ENCODE results near the gene CELF2. TPM values are rescaled to one million over a fixed set of nuclear protein-coding genes. Genes with fewer than 3 reads are reported as not detected.

Gene CELF2
- total RNA-seq, 1 donor from 2014 or later, result 54.3 TPM

GRCh38 chr10:11313463-11313862 lies 295.8 kb downstream of the CELF2 start:
- Histone ChIP-seq H3K27ac (no peak overlapping the region), H3K4me1 (no peaks in the 10 kb centered on the region), H3K36me3 (no peaks in the 10 kb centered on the region), H3K9me3 (no peaks in the 10 kb centered on the region), H3K4me3 (no peak overlapping the region), H3K27me3 (no peaks in the 10 kb centered on the region)
- no peak for TF ChIP-seq POLR2A (IDR thresholded peaks at IDR 0.05)
- TF ChIP-seq POLR2AphosphoS5 (IDR thresholded peaks at IDR 0.05; ENCODE audit: insufficient read depth in 1 of 2, low read depth in 1 of 2), result no peak
- TF ChIP-seq CTCF (IDR thresholded peaks at IDR 0.05), result no peak
- intact Hi-C loops (cut with DNase I), result no loop called here
- no peak for DNase-seq (ENCODE audit: extremely low spot score in 2 of 2)

- H3K36me3 ChIP-seq, result peaks cover 0 to 9% of the 10 kb centered on the region in 2 donors
- H3K4me1 ChIP-seq, result no peaks in the 10 kb centered on the region
- H3K4me3 ChIP-seq, result no peak overlapping the region
- H3K9me3 ChIP-seq, result no peaks in the 10 kb centered on the region
- peak; percentile 49 to 74 for DNase-seq (ENCODE audit: extremely low spot score in 2 of 2)
- no peaks in the 10 kb centered on the region for H3K27me3 ChIP-seq
- intact Hi-C loops (cut with DNase I), result no loop called here
- H3K27ac ChIP-seq, result no peak overlapping the region
- no peak for TF ChIP-seq CTCF (IDR thresholded peaks at IDR 0.05)
- TF ChIP-seq POLR2AphosphoS5 (IDR thresholded peaks at IDR 0.05; ENCODE audit: insufficient read depth in 1 of 2, low read depth in 1 of 2), result no peak
- TF ChIP-seq POLR2A (IDR thresholded peaks at IDR 0.05), result no peak
These were observed 300.4 kb downstream of the CELF2 start for GRCh38 chr10:11317936-11318670.

GRCh38 chr10:11318826-11319598 lies 301.3 kb downstream of the CELF2 start:
- Histone ChIP-seq H3K36me3 (peaks cover 0 to 9% of the 10 kb centered on the region in 2 donors), H3K9me3 (no peaks in the 10 kb centered on the region), H3K27me3 (no peaks in the 10 kb centered on the region), H3K4me3 (no peak overlapping the region), H3K4me1 (no peaks in the 10 kb centered on the region), H3K27ac (no peak overlapping the region)
- intact Hi-C loops (cut with DNase I), result no loop called here
- TF ChIP-seq POLR2AphosphoS5 (IDR thresholded peaks at IDR 0.05; ENCODE audit: insufficient read depth in 1 of 2, low read depth in 1 of 2), result no peak
- TF ChIP-seq CTCF (IDR thresholded peaks at IDR 0.05), result no peak
- TF ChIP-seq POLR2A (IDR thresholded peaks at IDR 0.05), result no peak
- peak; percentile 79 to 85 for DNase-seq (ENCODE audit: extremely low spot score in 2 of 2)

- no peak overlapping the region for H3K4me3 ChIP-seq
- no peaks in the 10 kb centered on the region for H3K27me3 ChIP-seq
- intact Hi-C loops (cut with DNase I), result no loop called here
- H3K27ac ChIP-seq, result no peak overlapping the region
- TF ChIP-seq POLR2A (IDR thresholded peaks at IDR 0.05), result no peak
- TF ChIP-seq POLR2AphosphoS5 (IDR thresholded peaks at IDR 0.05; ENCODE audit: insufficient read depth in 1 of 2, low read depth in 1 of 2), result no peak
- TF ChIP-seq CTCF (IDR thresholded peaks at IDR 0.05), result no peak
- H3K36me3 ChIP-seq, result peaks cover 0 to 16% of the 10 kb centered on the region in 2 donors
- DNase-seq (ENCODE audit: extremely low spot score in 2 of 2), result peak; percentile 69 to 70
- no peaks in the 10 kb centered on the region for H3K4me1 ChIP-seq
- H3K9me3 ChIP-seq, result no peaks in the 10 kb centered on the region
These were observed 302.4 kb downstream of the CELF2 start for GRCh38 chr10:11319990-11320602.

Measured in vagina (tissue), 2 donors.